ENCODE data around the gene EEF2.
"Not testable (repeated sequence)": the region's sequence is repeated elsewhere in the genome, so short reads cannot be mapped to it uniquely, and the experiment has no call there.

EEF2 gene

GRCh38 chr19:3944018-3944721 is 41.1 kb downstream of the EEF2 start:
- no peak for DNase-seq

GRCh38 chr19:3942790-3943409 is 42.4 kb downstream of the EEF2 start:
- DNase-seq: no peak

- not testable (repeated sequence) for DNase-seq
These were observed 46.8 kb downstream of the EEF2 start for GRCh38 chr19:3938300-3938950.

GRCh38 chr19:3936506-3937442 is 48.5 kb downstream of the EEF2 start:
- no peak for DNase-seq

- no peak for DNase-seq
These were observed 52.1 kb downstream of the EEF2 start, which contains the start of gene NMRK2 for GRCh38 chr19:3932931-3933810. NMRK2 (plus strand) TSS chr19:3933069; CDS start chr19:3933672, 603 bp downstream.

GRCh38 chr19:3931041-3931440 is 54.2 kb downstream of the EEF2 start:
- no peak for DNase-seq

All from NCI-H2081 treated with DMSO at 0.1 percent for 48 hours (cell line).